HG02981 (cell line): ENCODE data around the gene EXOC4.
"Not testable (repeated sequence)": the region's sequence is repeated elsewhere in the genome, so short reads cannot be mapped to it uniquely, and the experiment has no call there.

ENCODE experiments used
- ATAC-seq: cut with Tn5 transposase; IDR thresholded peaks from one replicate; pipeline ENCODE4 v1.9.1; 2021; ENCODE audit warnings: mild to moderate bottlenecking, moderate library complexity; ENCODE audit not compliant: unreplicated experiment

Gene EXOC4

DNA sequence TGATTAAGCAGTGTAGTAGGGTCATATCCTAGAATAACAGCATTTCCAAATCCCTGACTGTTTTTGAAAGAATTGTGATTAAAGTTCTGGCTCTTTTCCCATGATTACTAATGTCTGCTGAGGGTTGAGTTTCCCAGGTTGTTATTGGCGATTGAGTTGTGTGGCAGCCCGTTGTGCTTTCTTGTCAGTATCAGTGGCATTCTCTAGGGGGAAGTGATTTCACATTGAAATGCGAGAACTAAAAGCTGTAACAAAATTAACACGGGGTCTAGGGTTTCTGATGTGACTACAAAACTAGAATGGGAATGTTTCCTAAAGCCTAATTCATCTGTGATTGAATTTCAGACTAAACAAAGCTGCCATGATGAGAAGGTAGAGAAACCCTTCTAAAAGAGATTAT is 349.4 kb downstream of the EXOC4 start:
- ATAC-seq = no peak

GRCh38 chr7:133606991-133607390 is 354.1 kb downstream of the EXOC4 start:
- no peak for ATAC-seq

DNA sequence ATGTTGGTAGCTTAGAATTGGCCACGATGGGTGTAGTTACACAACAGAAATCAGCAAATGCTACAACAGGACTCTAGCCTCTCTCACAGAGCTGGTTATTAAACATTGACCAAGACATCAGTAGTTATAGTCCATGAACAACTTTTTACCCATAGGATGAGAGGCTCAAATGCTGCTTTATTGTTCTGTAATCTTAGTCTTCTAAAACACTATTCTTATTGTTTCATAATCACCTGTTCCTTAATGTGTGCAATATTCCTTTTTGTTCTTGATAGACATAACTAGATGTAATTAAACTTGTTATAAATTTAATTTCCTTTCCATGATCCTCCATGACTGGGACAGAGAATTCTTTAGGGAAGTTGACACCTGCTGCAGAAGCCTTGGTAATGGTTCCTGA is 356.9 kb downstream of the EXOC4 start:
- ATAC-seq = no peak

GRCh38 chr7:133611955-133612354 is 359.1 kb downstream of the EXOC4 start:
- no peak for ATAC-seq

DNA sequence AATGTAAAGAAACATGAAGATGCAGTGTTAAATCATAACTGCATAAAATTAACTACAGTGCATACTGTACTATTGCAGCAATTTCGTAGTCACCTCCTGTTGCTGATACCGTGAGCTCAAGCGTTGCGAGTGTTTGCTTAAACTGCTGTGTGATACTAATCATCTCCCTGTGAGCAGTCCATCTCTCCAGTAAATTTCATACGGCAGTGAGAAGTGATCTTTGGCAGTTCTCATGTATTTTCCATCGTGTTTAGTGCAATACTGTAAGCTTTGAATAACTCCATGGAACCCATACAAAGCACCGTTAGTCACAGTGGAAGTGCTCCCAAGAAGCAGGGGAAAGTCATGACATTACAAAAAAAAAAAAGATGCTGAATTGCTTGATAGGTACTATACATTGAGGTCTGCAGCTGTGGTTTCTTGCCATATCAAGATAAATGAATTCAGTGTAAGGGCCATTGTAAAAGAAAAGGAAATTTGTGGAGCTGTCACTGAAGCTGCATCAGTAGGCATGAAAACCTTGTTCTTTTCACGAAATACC is 360.4 kb downstream of the EXOC4 start:
- no peak for ATAC-seq

DNA sequence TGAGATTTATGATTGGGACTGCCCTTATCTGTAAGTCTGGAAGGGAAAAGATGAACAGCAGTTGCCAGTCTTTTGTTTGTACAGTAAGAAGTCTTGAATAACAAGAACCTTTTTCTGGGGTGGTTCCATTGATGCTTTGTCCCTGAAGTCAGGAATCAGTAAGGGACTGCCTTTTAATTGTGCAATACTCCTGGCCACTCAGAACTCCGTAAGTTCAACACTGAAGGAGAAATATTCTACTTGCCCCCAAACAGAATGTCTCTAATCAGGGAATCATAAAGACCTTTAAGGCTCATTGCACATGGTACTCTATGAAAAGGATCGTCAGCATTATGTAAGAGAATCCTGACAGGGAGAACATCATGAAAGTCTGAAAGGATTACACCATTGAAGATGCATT is 361.4 kb downstream of the EXOC4 start:
- no peak for ATAC-seq

GRCh38 chr7:133618970-133619369 is 366.1 kb downstream of the EXOC4 start:
- ATAC-seq = no peak

DNA sequence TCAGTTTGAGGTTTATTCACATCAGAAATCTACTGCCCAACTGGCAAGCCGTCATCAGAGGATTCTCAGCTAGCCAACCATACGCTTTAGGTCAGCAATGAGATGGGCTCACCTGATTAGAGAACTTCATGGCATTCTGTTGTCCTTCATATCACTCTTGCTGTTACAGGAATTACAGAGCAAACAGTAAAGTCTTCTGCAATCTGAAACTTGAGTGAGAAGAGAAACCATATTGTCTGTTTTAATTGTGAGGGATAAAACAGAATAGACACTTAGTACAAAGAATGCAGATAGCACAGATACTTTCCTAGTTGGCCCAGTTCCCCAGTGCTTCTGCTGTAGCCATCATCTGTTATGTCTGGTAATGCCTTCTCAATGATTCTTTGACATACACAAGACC is 366.6 kb downstream of the EXOC4 start:
- ATAC-seq = no peak

DNA sequence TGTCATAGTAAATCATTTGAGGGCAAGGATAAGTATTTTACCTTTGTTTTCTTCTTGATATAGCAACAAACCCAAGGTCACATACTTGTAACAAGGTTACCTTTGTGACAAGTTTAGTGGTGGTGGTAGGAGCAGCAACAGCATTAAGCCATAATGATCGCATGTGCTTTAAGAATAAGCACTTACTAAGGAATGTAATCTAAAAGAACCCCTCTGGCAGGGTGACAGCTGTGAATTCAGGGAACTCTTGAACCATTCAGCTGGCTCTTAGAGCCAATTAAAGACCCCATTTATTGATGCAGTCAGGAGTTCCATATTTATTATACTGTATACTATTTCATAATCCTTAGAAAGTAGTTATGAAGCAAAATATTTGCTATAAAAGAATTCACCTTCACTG is 370.8 kb downstream of the EXOC4 start:
- ATAC-seq = no peak

DNA sequence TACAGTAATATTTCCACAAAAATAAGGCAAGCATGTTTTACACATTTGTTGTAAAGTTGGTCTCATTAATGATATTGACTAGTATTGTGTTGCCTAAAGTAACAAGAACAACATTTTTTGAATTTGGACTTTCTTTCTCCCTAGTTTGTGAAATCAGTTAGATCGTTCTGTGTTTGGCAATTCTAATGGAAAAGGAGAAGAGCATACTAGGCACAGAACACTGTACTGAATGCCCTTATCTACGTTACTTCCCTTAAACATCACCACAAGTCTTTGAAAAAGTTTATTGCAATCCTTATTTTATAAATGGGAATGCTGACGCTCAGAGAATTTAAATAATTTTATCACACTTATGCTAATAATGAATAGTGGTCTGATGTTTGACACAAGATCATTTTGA is 372.2 kb downstream of the EXOC4 start:
- no peak for ATAC-seq

- no peak for ATAC-seq
Observed at GRCh38 chr7:133629701-133630100, 376.8 kb downstream of the EXOC4 start.

DNA sequence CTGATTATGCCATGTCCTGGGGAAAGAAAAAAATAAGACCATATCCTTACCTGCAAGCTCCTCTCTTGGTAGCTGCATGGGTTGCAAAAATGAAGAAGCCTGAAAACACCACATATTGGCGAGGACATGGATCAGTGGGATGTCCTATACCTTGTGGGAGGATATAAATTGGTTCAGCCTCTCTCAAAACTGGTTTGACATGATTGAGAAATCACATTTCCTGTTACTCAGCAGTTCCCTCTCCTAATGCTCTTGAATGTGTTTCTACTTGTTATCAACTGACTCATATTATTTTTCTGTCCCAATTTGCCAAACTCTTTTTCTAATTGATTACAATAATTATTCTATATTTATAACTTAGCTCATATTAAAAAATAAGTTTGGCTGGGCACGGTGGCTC is 380.2 kb downstream of the EXOC4 start:
- no peak for ATAC-seq

DNA sequence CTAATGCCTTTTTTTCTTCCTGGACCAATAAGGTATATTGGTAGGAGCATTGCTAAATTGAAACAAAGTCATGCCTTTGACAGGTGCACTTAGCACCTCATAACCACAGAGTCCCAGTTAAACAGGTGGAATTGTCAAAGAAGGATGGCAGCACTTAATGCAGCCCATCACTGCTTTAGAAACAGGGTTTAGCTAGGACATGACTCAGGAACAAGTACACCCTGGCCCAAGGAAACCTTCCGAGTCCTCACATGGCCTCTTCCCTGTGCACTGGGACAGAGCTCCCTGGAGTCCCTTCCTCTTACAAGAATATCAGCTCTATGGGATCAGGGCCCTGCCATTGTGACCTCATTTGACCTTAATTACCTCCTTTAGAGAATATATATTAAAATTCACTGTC is 382.7 kb downstream of the EXOC4 start:
- ATAC-seq = no peak

GRCh38 chr7:133638857-133639256 is 386.0 kb downstream of the EXOC4 start:
- ATAC-seq = no peak

DNA sequence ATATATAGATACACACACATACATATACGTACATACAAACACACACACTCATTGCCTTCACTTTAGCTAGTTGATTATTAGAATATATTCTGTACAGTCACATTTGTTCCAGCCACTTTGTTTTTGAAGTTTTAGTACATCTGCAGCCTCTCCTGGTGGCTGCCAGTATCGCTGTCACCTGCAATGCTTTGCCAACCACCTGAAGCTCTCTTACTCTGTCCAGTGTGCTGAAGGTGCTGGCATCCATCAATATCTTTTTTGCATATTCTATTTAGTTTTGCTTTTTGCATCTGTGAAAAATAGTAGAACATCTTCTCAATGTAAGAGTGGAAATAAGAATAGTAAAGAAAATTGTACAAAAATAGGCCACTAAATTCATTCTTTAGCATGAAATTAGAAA is 388.6 kb downstream of the EXOC4 start:
- ATAC-seq = no peak

- no peak for ATAC-seq
Observed at GRCh38 chr7:133642907-133643306, 390.0 kb downstream of the EXOC4 start.

DNA sequence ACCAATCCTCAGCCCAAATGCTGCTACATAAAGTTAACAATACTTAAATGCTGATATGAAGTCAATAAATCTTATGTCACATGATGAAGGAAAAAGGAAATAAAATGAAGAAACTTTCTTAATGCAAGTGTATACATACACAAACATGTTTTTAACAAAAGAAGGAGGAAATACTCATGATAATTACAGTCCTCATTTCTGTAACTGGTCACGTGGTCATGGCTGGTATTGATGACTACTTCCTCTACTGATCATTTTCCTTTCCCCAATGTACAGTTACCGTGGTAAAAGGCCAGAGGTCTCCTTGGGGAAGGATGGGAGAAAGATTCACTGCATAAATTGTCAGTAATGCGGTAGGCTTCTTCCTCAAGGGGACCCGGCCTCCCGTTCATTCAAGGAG is 390.8 kb downstream of the EXOC4 start:
- not testable (repeated sequence) for ATAC-seq

- no peak for ATAC-seq
Observed at GRCh38 chr7:133645884-133646391, 393.1 kb downstream of the EXOC4 start.

- no peak for ATAC-seq
Observed at GRCh38 chr7:133646472-133647315, 393.8 kb downstream of the EXOC4 start.

DNA sequence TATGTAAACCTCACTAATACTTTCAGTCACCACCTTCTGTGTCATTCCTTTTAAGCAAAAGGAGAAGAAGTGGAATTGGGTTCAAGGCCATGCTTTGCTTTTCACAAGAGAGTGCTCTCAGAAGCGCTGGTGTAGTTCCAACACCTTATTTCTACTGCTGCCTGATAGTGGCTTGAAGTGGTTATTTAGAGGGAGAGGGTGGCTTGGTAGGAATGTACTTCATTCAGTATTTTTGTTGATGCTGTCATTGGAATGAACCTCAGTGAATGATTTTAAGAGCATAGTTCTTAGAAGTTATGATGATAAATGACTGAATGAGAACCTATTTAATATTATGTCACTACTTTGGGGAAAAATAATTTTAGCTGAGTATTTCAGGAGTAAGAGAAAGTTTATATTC is 396.7 kb downstream of the EXOC4 start:
- ATAC-seq = no peak

DNA sequence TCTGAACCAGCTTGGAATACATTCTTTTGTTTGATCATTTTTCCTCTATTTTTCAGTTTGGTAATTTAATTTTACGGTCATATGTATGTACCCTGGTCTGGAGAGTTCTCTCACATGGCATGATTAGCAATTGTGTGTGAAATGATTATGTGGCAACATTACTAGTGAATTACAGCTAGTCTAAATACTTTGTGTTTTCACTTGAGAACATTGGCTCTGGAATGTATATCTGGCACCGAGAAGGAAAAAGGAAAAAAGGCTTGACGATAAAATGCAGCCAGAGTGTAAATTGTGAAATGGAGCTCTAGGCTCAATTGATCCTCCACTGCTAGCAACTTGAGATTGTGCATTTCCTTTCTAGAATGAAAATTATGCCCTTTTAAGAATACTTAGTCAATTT is 397.2 kb downstream of the EXOC4 start:
- ATAC-seq = no peak

DNA sequence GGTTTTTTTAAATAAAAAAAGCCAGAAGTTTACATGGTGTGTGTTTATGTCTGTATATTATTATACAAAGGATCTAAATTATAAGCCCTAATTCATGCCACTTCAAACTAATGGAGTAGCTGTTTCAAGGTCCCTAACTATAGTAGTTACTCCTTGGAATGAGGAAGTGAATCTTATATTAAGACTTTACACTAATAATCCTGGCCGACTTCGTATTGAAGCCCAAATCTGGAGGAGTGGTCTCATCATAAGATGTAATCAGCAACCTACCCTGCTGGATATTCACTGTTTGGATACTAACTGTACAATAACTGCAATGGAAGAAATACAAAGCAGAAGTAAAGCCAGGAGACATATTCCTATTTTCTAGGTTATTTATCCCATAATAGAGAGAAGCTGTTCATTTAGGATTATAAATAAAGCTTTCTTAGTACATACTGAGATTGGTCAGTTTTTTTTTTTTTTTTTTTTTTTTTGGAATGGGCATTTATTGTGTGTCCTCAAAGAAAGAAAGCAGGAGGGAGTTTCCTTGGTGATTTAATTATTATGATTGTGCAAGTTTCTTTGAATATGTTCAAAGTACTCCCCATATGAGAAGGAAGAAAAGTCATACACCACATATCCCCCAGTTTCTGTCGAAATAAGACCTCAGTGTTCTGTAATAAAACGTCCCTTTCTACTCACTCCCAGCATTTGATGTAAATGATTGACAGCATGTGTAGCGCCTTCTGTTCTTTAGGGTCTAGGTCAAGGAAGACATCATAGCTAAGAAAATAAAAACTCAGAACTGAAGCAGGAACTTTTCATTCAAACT is 397.8 kb downstream of the EXOC4 start:
- no peak for ATAC-seq
